Measurements from ENCODE around the gene CYB5R4. TPM values are rescaled to one million over a fixed set of nuclear protein-coding genes. Genes with fewer than 3 reads are reported as not detected.

Gene CYB5R4
- total and polyA plus RNA-seq, 2 of the 8 experiments (the other 6 are each of a cell fraction or from before 2014, with no cell fraction given): 2.8 to 14.6 TPM

- TF ChIP-seq CHD7 (IDR thresholded peaks at IDR 0.05; ENCODE audit: insufficient replicate concordance, low read length) (peak; percentile 17), BCL11A (IDR thresholded peaks at IDR 0.05; ENCODE audit: low read depth in 2 of 2, low read length in 2 of 2) (peak in 1 of 2 experiments; percentile 32), RAD21 (IDR thresholded peaks at IDR 0.05 in 1 of 2, conservative IDR thresholded peaks at IDR 0.05 in 1 of 2; ENCODE audit: low read depth in 2 of 2, low read length in 2 of 2) (peak in 1 of 2 experiments; percentile 12; a peak in 2 of 4 replicates), KDM1A (IDR thresholded peaks at IDR 0.05; ENCODE audit: borderline replicate concordance, low read length) (no peak), SP1 (IDR thresholded peaks at IDR 0.05; ENCODE audit: low read depth, low read length) (peak; percentile 38; the same call in 1 of the 2 replicates), KDM4A (IDR thresholded peaks at IDR 0.05; ENCODE audit: low read depth, low read length, severe bottlenecking) (peak; percentile 98), TAF7 (optimal IDR thresholded peaks at IDR 0.05; ENCODE audit: borderline replicate concordance, low read depth, low read length) (peak; percentile 96), PHF8 (conservative IDR thresholded peaks at IDR 0.05; ENCODE audit: low read depth, low read length) (peak; percentile 80)
Measured at GRCh38 chr6:83859410-83860358, at the start of gene CYB5R4 (continued).
